HepG2 (cell line): ENCODE data around the gene TMEM170B. TPM values are rescaled to one million over a fixed set of nuclear protein-coding genes. Genes with fewer than 3 reads are reported as not detected.

Experiments used
- ARID5B ChIP-seq: IDR thresholded peaks from 2 replicates; pipeline ENCODE4 v1.4.0; 2020; ENCODE audit warnings: mild to moderate bottlenecking, missing genetic modification reagents
- BCL6 ChIP-seq: IDR thresholded peaks from 2 replicates; pipeline ENCODE4 v1.6.1; 2016; ENCODE audit warnings: missing genetic modification reagents, missing compliant biosample characterization
- CEBPG ChIP-seq: IDR thresholded peaks from 2 replicates; pipeline ENCODE4 v1.6.1; 2016
- EP300 ChIP-seq, 3 experiments: sonication (generic) in 1 of 3; formaldehyde crosslinking in 1 of 3; IDR thresholded peaks; 2 replicates each; pipeline versions ENCODE4 v1.5.1 to v1.6.1; 2011 to 2020; ENCODE audit warnings: low read depth in 2 of 3, low read length in 2 of 3, borderline replicate concordance in 1 of 3, improper control_type of control experiment in 1 of 3, mild to moderate bottlenecking in 1 of 3, missing genetic modification reagents in 1 of 3, moderate library complexity in 1 of 3
- ETV5 ChIP-seq: IDR thresholded peaks from 2 replicates; pipeline ENCODE4 v1.6.1; 2018; ENCODE audit warnings: missing biosample characterization, missing genetic modification reagents, inconsistent platforms, borderline replicate concordance
- HMG20A ChIP-seq: IDR thresholded peaks from 2 replicates; pipeline ENCODE4 v1.6.1; 2016; ENCODE audit warnings: borderline replicate concordance
- HNF4A ChIP-seq: sonication (generic); formaldehyde crosslinking; IDR thresholded peaks from 2 replicates; pipeline ENCODE4 v1.4.0; 2020; ENCODE audit warnings: missing genetic modification reagents
- HNRNPH1 ChIP-seq: fragments of 200-400 bp; formaldehyde crosslinking; optimal IDR thresholded peaks from 2 replicates; pipeline ENCODE3; 2017; ENCODE audit warnings: mild to moderate bottlenecking, low read depth, low read length
- NFIC ChIP-seq: IDR thresholded peaks from 2 replicates; pipeline ENCODE4 v1.6.1; 2012; ENCODE audit warnings: mild to moderate bottlenecking, low read length, inconsistent platforms
- PHF21A ChIP-seq: sonication (generic); formaldehyde crosslinking; IDR thresholded peaks from 2 replicates; pipeline ENCODE4 v1.5.0; 2020; ENCODE audit warnings: mild to moderate bottlenecking, missing genetic modification reagents
- SALL1 ChIP-seq: sonication (generic); formaldehyde crosslinking; IDR thresholded peaks from 2 replicates; pipeline ENCODE4 v1.8.0; 2022; ENCODE audit warnings: mild to moderate bottlenecking, missing genetic modification reagents
- SOX5 ChIP-seq: IDR thresholded peaks from 2 replicates; pipeline ENCODE4 v1.6.1; 2016; ENCODE audit warnings: borderline replicate concordance
- TRIM24 ChIP-seq: sonication (generic); formaldehyde crosslinking; IDR thresholded peaks from 2 replicates; pipeline ENCODE4 v1.8.0; 2022; ENCODE audit warnings: mild to moderate bottlenecking, missing genetic modification reagents
- ZMYM2 ChIP-seq: sonication (generic); formaldehyde crosslinking; IDR thresholded peaks from 2 replicates; pipeline ENCODE4 v1.8.0; 2022; ENCODE audit warnings: mild to moderate bottlenecking, missing genetic modification reagents
- ZNF124 ChIP-seq: sonication (generic); formaldehyde crosslinking; IDR thresholded peaks from 2 replicates; pipeline ENCODE4 v1.4.0; 2020; ENCODE audit warnings: missing genetic modification reagents
- ZNF605 ChIP-seq: sonication (generic); formaldehyde crosslinking; IDR thresholded peaks from 2 replicates; pipeline ENCODE4 v1.8.0; 2022; ENCODE audit warnings: mild to moderate bottlenecking, missing genetic modification reagents
- ZNF879 ChIP-seq: sonication (generic); formaldehyde crosslinking; IDR thresholded peaks from 2 replicates; pipeline ENCODE4 v1.8.1; 2023; ENCODE audit warnings: missing genetic modification reagents
- polyA plus RNA-seq, 8 experiments: library from polyadenylated mRNA; depleted of rRNA in 3 of 8; stranded (reverse) in 7 of 8; unstranded in 1 of 8; fragments of >200 nt; fragmentation: Illumina TruSeq in 4 of 8; extraction: Trizol in 4 of 8; gene quantifications; 2 replicates each; pipeline versions ENCODE4 v1.2.1 to v1.2.3, GENCODE V29; 2011 to 2016; ENCODE audit warnings: low read depth in 4 of 8, missing spikeins in 1 of 8, mixed read lengths in 1 of 8; ENCODE audit not compliant: insufficient read depth in 1 of 8
- total RNA-seq, 5 experiments: library from RNA; depleted of rRNA; stranded (reverse); fragments of >200 nt; fragmentation: Illumina TruSeq; extraction: Trizol; gene quantifications; 2 replicates each; pipeline ENCODE4 v1.2.3, GENCODE V29; 2016; ENCODE audit warnings: low read depth in 1 of 5
- TF ChIP-seq, protein P1 (sequence below): IDR thresholded peaks from 2 replicates; pipeline ENCODE4 v1.6.1; 2016; ENCODE audit warnings: mild to moderate bottlenecking

The TMEM170B gene
- total and polyA plus RNA-seq, 2 of the 13 experiments (the other 11 are each of a cell fraction or from before 2014, with no cell fraction given): 3.3 to 9.4 TPM

DNA sequence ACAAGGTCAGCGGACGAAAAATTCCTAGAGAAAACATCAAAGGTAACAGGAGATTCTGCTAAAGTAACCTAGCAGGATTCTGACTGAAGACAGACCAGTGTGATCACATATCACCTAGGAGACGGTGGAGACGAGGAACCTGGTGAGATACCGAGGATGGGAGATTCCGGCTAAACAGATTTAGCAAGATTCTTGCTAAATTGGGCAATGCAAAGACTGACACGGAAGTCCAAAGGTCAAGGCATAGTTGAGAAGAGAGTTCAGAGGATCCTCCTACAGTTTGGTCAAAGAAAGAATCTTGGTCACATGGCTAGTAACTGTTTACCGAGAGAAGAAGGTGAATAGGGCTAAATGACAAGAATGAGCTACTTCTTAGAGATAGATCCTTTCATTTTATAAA lies 61.1 kb downstream of the TMEM170B start (continued):
- TF ChIP-seq EP300 (IDR thresholded peaks at IDR 0.05; ENCODE audit: low read depth in 2 of 2, low read length in 2 of 2) (peak in 1 of 2 experiments; percentile 60; a peak in 3 of 4 replicates), EP300 (CRISPR knock-in tag; IDR thresholded peaks at IDR 0.05; ENCODE audit: borderline replicate concordance) (no peak), NFIC (no peak), ZNF124 (CRISPR knock-in tag) (0 out of 2 replicates have a peak, but pooled peaks have one; percentile 79), ZNF605 (CRISPR knock-in tag) (peak; percentile 34; the same call in 1 of the 2 replicates), ETV5 (CRISPR knock-in tag) (peak; percentile 87; the same call in 1 of the 2 replicates), SALL1 (CRISPR knock-in tag) (peak; percentile 10; the same call in 1 of the 2 replicates), ZMYM2 (CRISPR knock-in tag) (no peak), BCL6 (CRISPR knock-in tag) (peak; percentile 27; the same call in 1 of the 2 replicates), CEBPG (CRISPR knock-in tag) (peak; percentile 98), HNRNPH1 (no peak), ZNF879 (CRISPR knock-in tag) (no peak), SOX5 (CRISPR knock-in tag) (peak; percentile 37; the same call in 1 of the 2 replicates), ARID5B (CRISPR knock-in tag) (peak; percentile 84), PHF21A (0 out of 2 replicates have a peak, but pooled peaks have one; percentile 32), TRIM24 (peak; percentile 84), HNF4A (peak; percentile 96), HMG20A (CRISPR knock-in tag) (peak; percentile 70; the same call in 1 of the 2 replicates)
- TF ChIP-seq, protein P1, sequence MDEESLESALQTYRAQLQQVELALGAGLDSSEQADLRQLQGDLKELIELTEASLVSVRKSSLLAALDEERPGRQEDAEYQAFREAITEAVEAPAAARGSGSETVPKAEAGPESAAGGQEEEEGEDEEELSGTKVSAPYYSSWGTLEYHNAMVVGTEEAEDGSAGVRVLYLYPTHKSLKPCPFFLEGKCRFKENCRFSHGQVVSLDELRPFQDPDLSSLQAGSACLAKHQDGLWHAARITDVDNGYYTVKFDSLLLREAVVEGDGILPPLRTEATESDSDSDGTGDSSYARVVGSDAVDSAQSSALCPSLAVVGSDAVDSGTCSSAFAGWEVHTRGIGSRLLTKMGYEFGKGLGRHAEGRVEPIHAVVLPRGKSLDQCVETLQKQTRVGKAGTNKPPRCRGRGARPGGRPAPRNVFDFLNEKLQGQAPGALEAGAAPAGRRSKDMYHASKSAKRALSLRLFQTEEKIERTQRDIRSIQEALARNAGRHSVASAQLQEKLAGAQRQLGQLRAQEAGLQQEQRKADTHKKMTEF: peak; percentile 40; the same call in 1 of the 2 replicates
- TF ChIP-seq, all 625 proteins: peak for 50
